CD4-positive, alpha-beta memory T cell (primary cell): ENCODE data around the gene COL4A2. TPM values are rescaled to one million over a fixed set of nuclear protein-coding genes. Genes with fewer than 3 reads are reported as not detected.

Experiments
- CTCF ChIA-PET: fragments of 350-600 bp; sonication (Branson Sonifier 250); formaldehyde crosslinking; loops from one replicate; lab custom pipeline; 2021; ENCODE audit warnings: inconsistent platforms; ENCODE audit not compliant: partially characterized antibody; lab: Charles Lee
- POLR2A ChIA-PET: fragments of 350-600 bp; sonication (Branson Sonifier 250); formaldehyde crosslinking; loops from one replicate; lab custom pipeline; 2021; ENCODE audit not compliant: partially characterized antibody; lab: Charles Lee
- DNase-seq, 5 donors: peaks; one replicate each; pipeline versions ENCODE4 v3.0.0 to v3.0.0-alpha.2; 2020 to 2022; ENCODE audit warnings: mixed read lengths in 1 of 5
- H3K27ac ChIP-seq: one replicate; pipeline ENCODE4 v1.7.0; 2013; ENCODE audit warnings: low read depth, low read length
- H3K27me3 ChIP-seq: 2 replicates; pipeline ENCODE4 v1.7.0; 2013; ENCODE audit warnings: mild to moderate bottlenecking, low read length, moderate library complexity; ENCODE audit not compliant: insufficient read depth
- H3K36me3 ChIP-seq: 2 replicates; pipeline ENCODE4 v1.7.0; 2013; ENCODE audit warnings: mild to moderate bottlenecking, low read length, moderate library complexity; ENCODE audit not compliant: insufficient read depth
- H3K4me1 ChIP-seq: 2 replicates; pipeline ENCODE4 v1.7.0; 2013; ENCODE audit warnings: mild to moderate bottlenecking, low read length, moderate library complexity; ENCODE audit not compliant: insufficient read depth
- H3K4me3 ChIP-seq, 2 donors: one replicate each; pipeline ENCODE4 v1.7.0; 2013; ENCODE audit warnings: low read length in 2 of 2, mild to moderate bottlenecking in 1 of 2
- H3K9me3 ChIP-seq, 2 donors: one replicate each; pipeline ENCODE4 v1.7.0; 2013; ENCODE audit warnings: low read length in 2 of 2, control low read depth in 1 of 2; ENCODE audit not compliant: control insufficient read depth in 1 of 2
- H3K27ac Mint-ChIP-seq, 7 donors: one replicate each; pipeline ENCODE4 v1.8.0; 2020 to 2021; ENCODE audit warnings: mixed read lengths in 7 of 7, mild to moderate bottlenecking in 6 of 7, inconsistent platforms in 3 of 7, moderate library complexity in 3 of 7
- H3K27me3 Mint-ChIP-seq, 2 donors: one replicate each; pipeline ENCODE4 v1.8.0; 2020 to 2021; ENCODE audit warnings: mixed read lengths in 2 of 2
- H3K36me3 Mint-ChIP-seq, 2 donors: one replicate each; pipeline ENCODE4 v1.8.0; 2020 to 2021; ENCODE audit warnings: mixed read lengths in 2 of 2, inconsistent platforms in 1 of 2, mild to moderate bottlenecking in 1 of 2
- H3K4me1 Mint-ChIP-seq, 4 donors: one replicate each; pipeline ENCODE4 v1.8.0; 2020 to 2021; ENCODE audit warnings: mixed read lengths in 4 of 4, mild to moderate bottlenecking in 1 of 4
- H3K4me3 Mint-ChIP-seq, 8 donors: one replicate each; pipeline ENCODE4 v1.8.0; 2020 to 2021; ENCODE audit warnings: mixed read lengths in 8 of 8, mild to moderate bottlenecking in 7 of 8, moderate library complexity in 6 of 8, inconsistent platforms in 3 of 8
- H3K9me3 Mint-ChIP-seq, 8 donors: one replicate each; pipeline ENCODE4 v1.8.0; 2020 to 2021; ENCODE audit warnings: mixed read lengths in 8 of 8, mild to moderate bottlenecking in 5 of 8, inconsistent platforms in 3 of 8, moderate library complexity in 1 of 8
- intact Hi-C: fragments of 100-400 bp; cut with micrococcal nuclease; formaldehyde crosslinking; loops from one replicate; pipeline ENCODE4 v1.15.1; 2023
- polyA plus RNA-seq, 2 donors: library from polyadenylated mRNA; unstranded; fragments of 300-500 nt; fragmentation: Illumina TruSeq; gene quantifications; one replicate each; pipeline ENCODE4 v1.2.3, GENCODE V29; 2021
- total RNA-seq, 2 experiments: library from RNA; stranded (reverse); gene quantifications; one replicate each; pipeline ENCODE4 v1.2.3, GENCODE V29; 2021

Gene COL4A2
- total and polyA plus RNA-seq, 4 experiments from 2014 or later = not detected

GRCh38 chr13:110507678-110508381, 200.7 kb downstream of the COL4A2 start:
- ChIA-PET POLR2A (no interaction called here), CTCF (no interaction called here)
- no peak overlapping the region for H3K27ac ChIP-seq

GRCh38 chr13:110509478-110509926, 202.4 kb downstream of the COL4A2 start:
- H3K4me3 Mint-ChIP-seq = no peak overlapping the region
- no peak overlapping the region for H3K27ac Mint-ChIP-seq
- no peaks in the 10 kb centered on the region for H3K4me1 Mint-ChIP-seq
- ChIA-PET CTCF (no interaction called here), POLR2A (no interaction called here)
- H3K9me3 Mint-ChIP-seq = no peaks in the 10 kb centered on the region
- H3K27me3 Mint-ChIP-seq = peaks cover 0 to 5% of the 10 kb centered on the region in 2 donors
- no peaks in the 10 kb centered on the region for H3K36me3 Mint-ChIP-seq
- Histone ChIP-seq H3K4me3 (no peak overlapping the region), H3K27ac (no peak overlapping the region), H3K9me3 (no peaks in the 10 kb centered on the region), H3K27me3 (no peaks in the 10 kb centered on the region), H3K4me1 (no peaks in the 10 kb centered on the region), H3K36me3 (no peaks in the 10 kb centered on the region)
- no peak for DNase-seq
- intact Hi-C loops = no loop called here

More at GRCh38 chr13:110507678-110508381, 200.7 kb downstream of the COL4A2 start:
- Mint-ChIP-seq H3K4me3 (no peak overlapping the region), H3K36me3 (no peaks in the 10 kb centered on the region), H3K9me3 (no peaks in the 10 kb centered on the region), H3K27me3 (peaks cover 0 to 3% of the 10 kb centered on the region in 2 donors), H3K4me1 (no peaks in the 10 kb centered on the region), H3K27ac (no peak overlapping the region)
- no peaks in the 10 kb centered on the region for H3K4me1 ChIP-seq
- H3K9me3 ChIP-seq = no peaks in the 10 kb centered on the region
- no peak for DNase-seq
- intact Hi-C loops = no loop called here
- no peak overlapping the region for H3K4me3 ChIP-seq
- no peaks in the 10 kb centered on the region for H3K27me3 ChIP-seq
- no peaks in the 10 kb centered on the region for H3K36me3 ChIP-seq

GRCh38 chr13:110509971-110510786, 203.1 kb downstream of the COL4A2 start:
- POLR2A ChIA-PET = no interaction called here
- Histone ChIP-seq H3K27me3 (no peaks in the 10 kb centered on the region), H3K4me1 (no peaks in the 10 kb centered on the region), H3K9me3 (no peaks in the 10 kb centered on the region), H3K36me3 (no peaks in the 10 kb centered on the region), H3K27ac (no peak overlapping the region), H3K4me3 (no peak overlapping the region)
- H3K4me3 Mint-ChIP-seq = no peak overlapping the region
- intact Hi-C loops = no loop called here
- peaks cover 0 to 7% of the 10 kb centered on the region in 2 donors for H3K27me3 Mint-ChIP-seq
- no peak for DNase-seq
- H3K27ac Mint-ChIP-seq = no peak overlapping the region
- H3K36me3 Mint-ChIP-seq = no peaks in the 10 kb centered on the region
- CTCF ChIA-PET = no interaction called here
- peaks cover 0 to 2% (median under 1%) of the 10 kb centered on the region in 4 donors for H3K4me1 Mint-ChIP-seq
- H3K9me3 Mint-ChIP-seq = peaks cover 0 to 3% (median 0%) of the 10 kb centered on the region in 8 donors

GRCh38 chr13:110511509-110512181, 204.6 kb downstream of the COL4A2 start:
- no peaks in the 10 kb centered on the region for H3K36me3 ChIP-seq
- H3K4me3 ChIP-seq = no peak overlapping the region
- ChIA-PET CTCF (no interaction called here), POLR2A (no interaction called here)
- H3K27ac Mint-ChIP-seq = no peak overlapping the region
- intact Hi-C loops = no loop called here
- H3K27me3 ChIP-seq = no peaks in the 10 kb centered on the region
- H3K27ac ChIP-seq = no peak overlapping the region
- H3K9me3 ChIP-seq = no peaks in the 10 kb centered on the region
- no peak for DNase-seq
- no peaks in the 10 kb centered on the region for H3K36me3 Mint-ChIP-seq
- H3K4me3 Mint-ChIP-seq = no peak overlapping the region
- H3K27me3 Mint-ChIP-seq = peaks cover 2 to 8% of the 10 kb centered on the region in 2 donors
- H3K9me3 Mint-ChIP-seq = peaks cover 0 to 5% (median 0%) of the 10 kb centered on the region in 8 donors
- H3K4me1 ChIP-seq = no peaks in the 10 kb centered on the region
- peaks cover 0 to 3% (median under 1%) of the 10 kb centered on the region in 4 donors for H3K4me1 Mint-ChIP-seq

- peaks cover 0 to 3% (median under 1%) of the 10 kb centered on the region in 4 donors for H3K4me1 Mint-ChIP-seq
- CTCF ChIA-PET = no interaction called here
Observed at GRCh38 chr13:110512198-110512740, 205.2 kb downstream of the COL4A2 start.

DNA sequence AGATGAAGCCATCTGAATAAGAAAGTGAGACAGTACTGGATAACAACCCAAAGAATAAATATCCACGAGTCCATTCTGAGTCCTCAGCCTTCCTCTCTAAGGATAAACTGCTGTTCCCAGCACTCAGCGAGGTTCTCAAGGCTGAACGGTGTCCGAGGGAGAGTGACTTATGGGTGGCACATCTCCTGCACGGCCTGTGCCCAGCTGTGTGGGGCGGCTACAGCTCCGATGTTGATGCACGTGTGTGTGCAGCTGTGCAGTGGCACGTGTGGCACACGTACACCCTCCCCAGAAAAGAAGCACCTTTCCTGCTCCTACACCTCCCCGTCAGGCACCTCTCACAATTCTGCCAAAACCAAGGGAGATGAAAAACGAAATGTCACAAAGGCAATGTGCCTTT, 209.4 kb downstream of the COL4A2 start:
- H3K27me3 Mint-ChIP-seq = peaks cover 2 to 8% of the 10 kb centered on the region in 2 donors
- peaks cover 0 to 5% (median 0%) of the 10 kb centered on the region in 8 donors for H3K9me3 Mint-ChIP-seq
- Histone ChIP-seq H3K27ac (no peak overlapping the region), H3K4me3 (no peak overlapping the region), H3K4me1 (no peaks in the 10 kb centered on the region), H3K36me3 (no peaks in the 10 kb centered on the region), H3K27me3 (no peaks in the 10 kb centered on the region), H3K9me3 (no peaks in the 10 kb centered on the region)
- no peak for DNase-seq
- H3K4me3 Mint-ChIP-seq = no peak overlapping the region
- intact Hi-C loops = no loop called here
- peaks cover 0 to 3% (median under 1%) of the 10 kb centered on the region in 4 donors for H3K4me1 Mint-ChIP-seq
- CTCF ChIA-PET = no interaction called here
- POLR2A ChIA-PET = no interaction called here
- peaks cover 0 to 4% of the 10 kb centered on the region in 2 donors for H3K36me3 Mint-ChIP-seq
- no peak overlapping the region for H3K27ac Mint-ChIP-seq

More at GRCh38 chr13:110512198-110512740, 205.2 kb downstream of the COL4A2 start:
- no peaks in the 10 kb centered on the region for H3K27me3 ChIP-seq
- intact Hi-C loops = no loop called here
- Mint-ChIP-seq H3K36me3 (no peaks in the 10 kb centered on the region), H3K27me3 (peaks cover 2 to 6% of the 10 kb centered on the region in 2 donors), H3K9me3 (peaks cover 0 to 5% (median 0%) of the 10 kb centered on the region in 8 donors), H3K4me3 (no peak overlapping the region), H3K27ac (no peak overlapping the region)
- H3K4me3 ChIP-seq = no peak overlapping the region
- H3K9me3 ChIP-seq = no peaks in the 10 kb centered on the region
- no peak for DNase-seq
- no peaks in the 10 kb centered on the region for H3K4me1 ChIP-seq
- H3K27ac ChIP-seq = no peak overlapping the region
- POLR2A ChIA-PET = no interaction called here
- H3K36me3 ChIP-seq = no peaks in the 10 kb centered on the region
